NCI-H2227 treated with DMSO at 0.1 percent for 48 hours (cell line): Measurements from ENCODE around the gene HPCAL1.

Experiments
- DNase-seq: peaks from one replicate; lab custom pipeline; 2025; lab: John Stamatoyannopoulos, UW

The HPCAL1 gene

DNA sequence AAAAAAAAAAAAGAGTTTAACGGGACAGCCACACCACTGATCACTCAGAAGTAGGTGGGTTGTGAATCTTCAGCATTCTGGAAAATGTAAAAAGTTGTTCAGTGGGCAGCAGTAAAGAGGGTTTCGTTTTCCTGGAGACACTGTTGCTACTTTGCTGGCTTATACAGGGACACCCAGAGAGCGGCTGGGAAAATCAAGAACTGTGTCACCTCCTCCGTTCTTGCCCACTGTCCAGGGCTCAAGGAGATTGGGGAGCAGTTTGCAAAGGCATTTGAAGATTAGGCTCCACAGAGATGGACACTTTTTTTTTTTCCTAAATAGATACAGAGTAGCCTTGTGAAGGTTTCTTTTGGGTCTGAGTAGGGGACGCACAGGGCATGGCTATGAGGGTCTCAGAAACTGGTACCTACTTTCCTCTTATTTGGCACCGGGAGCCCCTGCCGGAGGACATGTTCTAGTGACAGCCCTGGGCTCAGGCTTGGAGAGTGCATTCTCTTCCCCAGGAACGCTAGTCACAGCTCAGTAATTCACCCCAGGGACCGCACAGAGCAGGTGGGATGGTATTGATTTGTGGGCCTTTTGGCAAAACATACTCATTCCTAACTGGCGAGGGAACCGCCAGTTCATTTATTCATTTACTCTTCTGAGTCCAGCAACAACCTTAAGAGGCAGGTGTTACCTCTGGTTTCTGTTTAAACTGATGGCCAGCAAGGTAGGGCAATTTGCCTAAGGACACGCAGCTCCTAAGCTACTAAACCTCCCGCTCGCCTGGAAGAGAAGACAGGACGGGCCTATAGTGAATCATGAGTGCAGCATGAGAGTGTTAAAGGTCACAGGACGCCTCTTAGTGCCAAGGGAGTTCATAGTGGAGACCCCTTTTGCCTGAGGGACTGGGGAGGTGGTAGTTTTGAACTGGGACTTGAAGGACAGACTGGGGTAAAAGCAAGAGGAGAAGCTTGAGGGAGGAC, 53.1 kb downstream of the HPCAL1 start:
- DNase-seq: no peak

DNA sequence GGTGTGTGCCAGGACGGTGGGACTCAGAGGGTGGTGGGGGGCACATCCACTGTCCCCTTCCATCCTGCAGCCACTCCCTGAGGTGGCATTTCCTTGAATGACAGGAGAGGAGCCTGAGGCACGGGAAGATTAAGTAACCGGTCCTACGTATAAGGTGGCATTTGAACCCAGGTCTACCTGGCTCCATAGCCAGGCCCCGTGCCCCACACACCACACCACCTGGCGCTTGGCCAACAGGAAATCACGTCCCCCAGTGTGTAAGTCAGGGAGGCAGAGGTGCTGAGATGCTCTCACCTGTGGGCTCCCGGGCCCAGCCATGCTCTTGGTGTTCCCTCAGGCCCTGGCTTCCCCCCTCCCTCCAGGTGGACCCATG, 53.7 kb downstream of the HPCAL1 start:
- no peak for DNase-seq

DNA sequence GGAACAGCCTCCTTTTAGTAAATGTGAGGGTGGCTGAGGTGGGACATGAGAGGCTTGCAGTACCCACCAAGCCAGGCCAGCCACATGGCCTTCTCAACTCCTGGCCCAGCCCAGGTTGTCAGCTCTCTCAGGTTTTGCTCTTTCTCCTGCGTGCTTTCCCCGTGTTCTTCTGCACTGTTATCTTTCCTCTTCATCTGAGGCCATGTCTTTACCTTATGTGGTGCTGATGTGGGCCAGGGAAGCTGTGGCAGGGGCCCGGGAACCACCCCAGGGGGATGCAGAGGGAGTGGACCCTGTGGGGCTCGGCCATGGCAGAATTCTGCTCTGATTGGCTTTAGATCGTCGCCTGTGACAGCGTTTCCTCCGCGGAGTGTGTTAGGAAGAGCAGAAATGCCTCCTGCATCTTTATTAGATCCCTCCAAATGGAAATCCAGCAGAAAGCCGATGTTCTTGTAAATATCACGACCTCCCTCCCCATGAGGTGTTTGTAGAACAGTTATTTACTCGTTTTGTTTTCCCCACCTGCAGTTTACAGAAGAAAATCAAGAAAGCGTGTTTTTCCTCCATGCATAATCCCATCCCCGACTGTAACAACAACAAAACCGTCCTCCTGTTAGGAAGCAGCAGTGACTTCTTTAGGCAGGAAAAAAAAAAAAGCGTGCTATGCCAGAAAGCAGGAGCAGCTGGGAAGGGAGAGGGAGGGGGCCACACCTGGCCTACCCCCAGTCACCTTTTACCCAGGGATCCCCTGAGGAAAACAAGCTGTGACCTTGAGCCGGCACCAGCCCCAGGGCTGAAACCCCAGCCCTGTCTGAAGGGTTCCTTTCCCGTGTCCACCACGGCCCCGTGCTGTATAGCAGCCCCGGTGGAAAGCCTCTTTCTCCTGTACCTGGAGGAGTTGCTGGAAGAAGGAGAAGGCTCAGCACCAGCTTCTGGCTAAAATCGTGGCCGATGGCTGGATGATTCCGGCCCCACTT, 54.8 kb downstream of the HPCAL1 start:
- no peak for DNase-seq

DNA sequence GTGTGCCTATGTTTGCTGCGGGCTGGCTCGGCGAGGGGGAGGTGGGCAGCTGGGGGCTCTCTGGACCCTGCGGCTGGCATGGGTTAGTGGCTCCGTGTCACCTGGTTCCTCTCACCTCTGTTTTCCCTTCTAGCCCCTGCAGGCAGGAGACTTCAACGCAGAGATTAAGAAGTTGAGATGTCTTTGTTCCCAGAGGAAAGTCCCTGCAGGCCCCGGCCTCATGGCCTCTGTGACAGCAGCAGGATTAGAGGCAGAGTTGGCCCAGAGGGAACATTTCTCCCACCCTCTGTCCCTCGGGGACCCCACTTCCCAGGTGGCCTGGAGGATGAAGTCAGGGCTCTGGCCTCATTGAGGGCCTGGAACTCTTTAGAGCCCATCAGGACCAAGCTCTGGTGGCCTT, 56.5 kb downstream of the HPCAL1 start:
- no peak for DNase-seq

DNA sequence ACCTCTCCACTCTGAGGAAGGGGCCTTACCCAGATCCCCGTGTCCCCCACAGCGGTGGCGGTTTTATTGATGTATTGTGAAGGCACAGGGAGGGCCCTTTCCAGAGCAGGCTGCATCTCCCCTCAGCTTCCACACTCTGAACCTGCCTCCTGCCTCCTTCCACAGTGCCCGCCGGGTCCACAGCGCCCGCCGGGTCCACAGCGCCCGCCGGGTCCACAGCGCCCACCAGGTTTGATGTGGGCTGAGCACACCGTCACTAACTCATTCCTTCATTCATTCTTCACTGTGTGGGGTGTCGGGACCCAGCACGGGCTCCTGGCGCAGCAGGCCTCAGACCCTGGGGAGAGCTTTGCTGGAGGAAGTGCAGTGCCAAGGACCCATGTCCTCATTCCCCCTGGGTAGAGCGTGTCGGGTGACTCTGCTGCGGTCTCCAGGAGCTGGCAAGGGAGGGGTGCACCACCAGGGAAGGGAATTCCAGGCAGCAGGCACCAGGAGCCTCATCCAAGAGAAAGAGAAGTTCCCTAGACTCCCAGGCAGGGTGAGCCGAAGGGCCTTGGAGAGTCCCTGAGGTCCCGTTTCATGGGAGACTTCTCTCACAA, 57.1 kb downstream of the HPCAL1 start:
- DNase-seq: no peak

DNA sequence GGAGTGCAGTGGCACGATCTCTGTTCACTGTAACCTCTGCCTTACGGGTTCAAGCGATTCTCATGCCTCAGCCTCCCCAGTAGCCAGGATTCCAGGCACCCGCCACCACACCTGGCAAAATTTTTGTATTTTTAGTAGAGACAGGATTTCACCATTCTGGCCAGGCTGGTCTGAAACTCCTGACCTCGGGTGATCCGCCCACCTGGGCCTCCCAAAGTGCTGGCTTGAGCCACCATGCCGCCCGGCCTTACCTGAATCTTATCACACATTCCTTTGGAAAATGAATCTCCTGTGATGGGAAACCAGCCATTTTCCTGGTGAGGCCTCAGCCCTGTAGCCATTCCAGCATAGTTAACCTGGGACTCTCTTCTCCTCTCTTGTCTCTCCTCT, 57.8 kb downstream of the HPCAL1 start:
- DNase-seq: no peak

DNA sequence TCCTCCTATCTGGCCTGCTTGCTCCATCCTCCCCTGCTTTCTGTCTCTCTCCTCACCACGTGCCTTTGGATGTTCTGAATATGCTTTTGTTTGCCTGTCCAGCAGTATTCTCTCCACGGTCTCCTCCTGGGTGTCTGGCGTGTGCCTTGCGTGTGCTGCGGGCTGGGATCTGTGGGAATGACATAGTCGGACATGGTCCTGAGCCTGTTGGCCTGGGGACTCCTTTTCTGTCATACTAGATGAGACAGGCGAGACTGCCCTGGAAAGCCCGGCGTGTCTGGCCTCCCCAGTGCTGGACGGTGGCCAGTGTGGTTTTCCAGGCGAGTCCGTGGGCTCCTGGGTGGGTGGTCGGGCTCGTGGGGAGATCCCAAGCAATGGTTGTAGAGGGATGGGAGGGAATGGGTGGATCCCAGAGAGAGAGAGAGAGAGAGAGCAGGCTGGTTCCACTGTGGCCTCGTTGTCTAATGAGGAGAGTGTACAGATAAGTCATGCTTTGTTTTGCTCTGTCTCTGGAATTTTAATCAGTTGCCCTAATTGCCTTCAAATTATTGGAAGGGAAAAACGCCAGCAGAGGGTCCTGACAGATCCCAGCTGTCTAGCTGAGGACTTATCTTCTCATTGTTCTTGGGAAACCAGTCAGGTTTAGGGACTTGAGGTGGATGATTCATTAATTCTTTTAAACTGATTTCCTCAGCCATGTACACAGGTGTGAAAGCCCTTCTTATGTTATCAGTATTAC, 58.3 kb downstream of the HPCAL1 start:
- DNase-seq: no peak

DNA sequence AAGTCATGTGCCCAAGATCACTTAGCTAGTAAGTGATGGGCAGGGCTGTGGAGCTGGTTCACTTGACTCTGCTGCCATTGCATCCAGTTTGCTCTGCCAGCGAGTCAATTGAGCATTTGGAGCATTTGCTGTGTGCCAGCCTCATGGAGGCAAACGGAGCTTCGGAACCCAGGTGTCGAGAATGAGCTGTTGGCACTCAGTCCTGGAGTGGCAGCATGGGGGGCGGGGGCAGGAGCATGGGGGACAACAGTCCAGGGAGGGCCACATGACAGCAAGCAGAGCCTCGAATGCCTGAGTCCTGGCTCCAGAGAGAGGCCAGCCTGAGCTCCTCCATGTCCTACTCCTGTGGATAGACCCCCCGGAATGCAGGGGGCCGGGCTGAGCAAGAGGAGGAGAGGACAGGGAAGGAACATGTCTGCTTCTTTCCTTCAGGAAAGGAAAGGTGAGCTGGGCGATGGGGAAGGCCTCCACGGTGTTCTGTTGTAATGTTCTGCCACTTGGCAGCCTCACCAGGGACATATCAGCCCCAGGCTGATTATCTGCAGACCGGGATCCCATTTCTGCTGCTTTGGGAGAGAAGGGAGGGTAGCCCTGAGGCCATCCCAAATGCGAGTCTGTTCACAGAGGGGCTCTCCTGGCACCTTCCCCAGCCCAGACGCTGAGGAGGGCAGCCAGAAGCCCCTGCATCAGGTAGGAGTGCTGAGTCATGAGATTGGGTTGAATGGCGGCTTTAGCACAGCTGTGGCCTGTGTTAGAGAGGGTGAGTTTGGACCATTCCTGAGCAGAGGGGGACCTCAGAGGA, 59.6 kb downstream of the HPCAL1 start:
- no peak for DNase-seq

DNA sequence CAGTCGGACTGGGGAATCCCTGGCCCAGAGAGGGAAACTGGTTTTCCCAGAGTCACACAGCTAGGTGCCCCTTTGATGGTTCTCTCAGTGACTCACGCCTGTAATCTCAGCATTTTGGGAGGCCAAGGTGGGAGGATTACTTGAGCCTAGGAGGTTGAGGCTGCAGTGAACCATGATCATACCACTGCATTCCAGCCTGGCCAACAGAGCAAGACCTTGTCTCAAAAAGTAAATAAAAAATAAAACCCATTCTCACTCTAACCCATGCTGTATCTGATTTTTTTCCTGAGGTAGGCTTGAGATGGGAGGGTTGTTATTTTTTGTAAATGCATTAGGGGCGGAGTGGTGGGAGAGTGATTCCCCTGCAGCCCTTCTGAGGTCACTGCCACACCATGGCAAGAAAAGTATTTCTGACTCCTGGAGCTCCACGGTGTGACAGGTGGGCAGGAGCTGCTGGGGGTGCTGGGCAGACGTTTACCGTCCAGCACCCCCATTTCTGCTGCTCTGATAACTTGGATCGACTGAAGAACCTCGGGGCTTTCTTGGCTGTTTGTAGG, 60.3 kb downstream of the HPCAL1 start:
- no peak for DNase-seq

DNA sequence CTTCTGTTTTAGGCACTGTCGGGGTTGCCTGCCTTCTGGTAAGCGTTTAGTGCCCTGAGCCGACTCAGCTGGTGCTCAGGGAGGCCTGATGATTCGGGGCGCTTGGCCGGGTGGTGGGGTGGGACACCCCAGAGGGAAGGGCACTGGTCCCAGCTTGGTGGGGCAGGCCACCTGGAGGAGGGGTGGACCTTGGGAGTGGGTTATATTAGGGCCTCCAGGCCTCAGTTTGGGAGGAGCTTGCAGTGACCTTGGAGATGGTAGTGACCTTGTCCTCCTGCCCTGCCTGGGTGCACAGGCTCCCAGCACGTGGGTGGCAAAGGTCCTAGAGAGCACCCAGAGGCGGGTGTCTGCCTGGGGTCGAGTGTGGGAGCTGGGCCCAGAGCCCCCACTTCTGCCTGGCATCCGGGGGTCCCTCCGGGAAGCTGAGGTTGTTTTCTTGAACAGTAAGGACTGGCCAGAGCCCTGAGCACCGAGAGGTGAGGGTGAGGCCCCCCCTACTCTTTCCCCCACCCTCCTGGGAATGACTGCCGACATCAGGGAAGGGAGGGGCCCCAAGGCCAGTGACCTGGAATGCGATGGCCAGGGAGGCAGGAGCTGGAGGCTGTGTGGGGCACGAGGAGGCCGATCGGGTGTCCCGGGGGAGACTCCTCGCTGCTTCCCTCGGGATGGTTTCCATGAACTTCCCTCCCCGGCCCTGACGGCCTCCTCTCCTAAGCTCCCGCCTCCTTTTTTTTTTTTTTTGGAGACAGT, 61.3 kb downstream of the HPCAL1 start:
- DNase-seq: no peak

DNA sequence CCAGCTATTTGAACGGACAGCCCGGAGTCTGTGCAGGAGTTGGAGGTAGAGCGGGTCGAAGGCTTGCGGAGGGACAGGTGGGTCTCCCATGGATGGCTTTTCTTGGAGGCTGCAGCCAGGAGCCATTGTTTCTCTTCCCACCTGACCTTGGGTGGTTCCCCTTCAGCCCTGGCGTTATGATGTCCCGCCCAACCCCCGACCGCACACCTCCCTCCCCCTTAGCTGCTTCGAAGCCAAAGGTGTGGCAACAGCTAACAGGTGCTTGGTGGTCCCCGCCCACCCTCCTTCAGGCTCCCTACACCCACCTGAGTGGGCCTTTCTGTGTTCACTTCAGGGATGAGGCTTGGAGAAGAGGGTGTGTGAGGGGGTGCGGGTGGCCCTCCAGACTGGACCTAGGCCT, 62.7 kb downstream of the HPCAL1 start:
- DNase-seq: no peak

DNA sequence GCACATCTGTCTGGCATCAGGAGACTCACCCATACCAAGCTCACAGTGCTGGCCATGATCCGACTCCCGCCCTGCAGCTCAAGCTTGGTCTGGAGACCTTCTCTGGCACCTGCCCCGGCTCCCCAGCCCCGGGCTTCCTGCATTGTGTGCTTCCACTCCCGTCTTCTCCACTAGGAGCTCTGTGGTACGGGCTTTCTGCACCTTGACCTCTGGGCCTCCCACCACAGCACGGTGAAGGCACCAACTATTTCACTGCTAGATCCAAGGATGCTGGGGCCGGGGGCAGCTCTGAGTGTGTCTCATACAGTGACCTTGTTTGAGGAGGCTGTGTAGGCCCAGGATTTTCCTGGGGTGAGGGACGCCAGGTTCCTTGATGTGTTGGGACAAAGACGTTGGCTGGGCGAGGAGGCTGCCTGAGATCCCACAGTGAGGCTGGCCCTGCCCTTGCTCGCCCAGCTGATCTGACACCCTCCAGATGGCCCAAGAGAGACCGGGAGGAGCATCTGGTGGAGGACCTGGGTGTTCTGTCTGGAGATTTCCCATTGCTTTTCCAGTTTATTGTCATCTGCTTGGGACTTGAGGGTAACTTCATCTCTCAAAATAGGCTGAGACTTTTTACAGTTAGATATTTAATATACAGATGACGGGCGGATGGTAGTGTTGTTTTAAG, 64.0 kb downstream of the HPCAL1 start:
- no peak for DNase-seq

DNA sequence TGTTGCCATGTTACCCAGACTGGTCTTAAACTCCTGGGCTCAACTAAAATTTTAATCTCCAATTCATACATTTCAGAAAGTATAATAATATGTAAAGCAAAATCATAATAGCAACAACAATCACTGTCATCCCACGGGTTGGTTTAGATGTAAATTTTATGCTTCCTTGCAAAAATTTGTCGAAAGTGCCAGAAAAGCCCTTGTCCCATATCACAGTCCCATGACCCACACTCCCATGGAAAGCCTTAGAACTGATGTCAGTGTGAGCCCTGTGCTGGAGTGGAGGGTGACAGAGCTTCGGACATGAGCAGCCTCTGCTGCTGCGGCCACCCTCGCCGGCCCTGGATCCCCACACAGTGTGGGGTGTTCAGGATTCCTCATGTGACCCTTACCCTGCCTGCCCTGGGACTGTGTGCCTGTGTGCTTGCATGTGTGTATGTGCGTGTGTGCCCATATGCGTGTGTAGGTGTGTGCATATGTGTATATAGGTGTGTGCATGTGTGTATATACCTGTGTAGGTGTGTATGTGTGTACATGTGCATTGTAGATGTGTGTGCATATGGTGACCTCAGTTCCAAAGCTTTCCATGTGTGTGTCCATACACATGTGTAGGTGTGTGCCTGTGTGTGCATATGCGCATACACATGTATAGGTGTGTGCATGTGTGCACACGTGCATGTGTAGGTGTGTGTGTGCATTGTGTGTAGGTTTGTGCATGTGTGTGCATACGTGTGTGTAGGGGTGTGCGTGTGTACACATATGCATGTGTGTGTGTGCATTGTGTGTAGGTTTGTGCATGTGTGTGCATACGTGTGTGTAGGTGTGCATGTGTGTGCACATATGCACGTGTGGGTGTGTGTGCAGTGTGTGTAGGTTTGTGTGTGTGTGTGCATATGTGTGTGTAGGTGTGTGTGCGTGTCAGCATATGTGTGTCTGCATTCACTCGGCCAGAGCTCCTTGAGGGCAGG, 65.1 kb downstream of the HPCAL1 start:
- DNase-seq: no peak

DNA sequence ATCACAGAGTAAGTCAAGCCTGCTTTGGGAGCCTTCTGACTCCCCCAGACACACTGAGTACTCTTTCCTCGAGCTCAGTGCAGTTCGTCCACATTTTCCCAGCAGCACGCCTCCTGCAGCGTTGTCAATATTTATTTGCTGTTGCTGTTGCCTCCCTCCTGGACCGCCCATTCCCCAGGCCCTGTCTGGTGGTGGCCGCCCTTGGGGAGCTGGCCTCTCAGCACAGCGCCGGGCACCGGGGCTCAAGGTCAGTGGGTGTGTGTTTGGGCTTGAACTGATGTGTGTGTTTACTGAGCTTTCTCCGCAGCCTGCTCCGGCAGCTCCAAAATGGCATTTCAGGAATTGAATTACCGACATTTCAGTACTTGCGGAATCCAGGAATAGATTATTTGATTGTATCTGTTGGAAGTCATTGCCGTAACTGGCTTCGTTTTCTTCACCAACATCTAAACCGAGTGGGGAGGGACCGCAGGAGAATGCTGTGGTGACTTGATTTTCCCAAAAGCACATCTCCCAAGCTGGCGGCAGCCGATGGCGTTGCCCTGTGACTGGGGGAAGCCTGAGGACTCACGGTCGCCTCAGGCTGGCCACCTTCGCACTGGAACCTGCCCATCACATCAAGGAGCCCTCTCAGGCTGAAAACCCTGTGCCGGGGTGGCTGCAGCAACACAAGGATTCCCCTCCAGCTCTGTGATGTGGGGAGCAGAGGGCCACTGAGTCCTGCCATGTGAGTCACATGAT, 66.0 kb downstream of the HPCAL1 start:
- no peak for DNase-seq

DNA sequence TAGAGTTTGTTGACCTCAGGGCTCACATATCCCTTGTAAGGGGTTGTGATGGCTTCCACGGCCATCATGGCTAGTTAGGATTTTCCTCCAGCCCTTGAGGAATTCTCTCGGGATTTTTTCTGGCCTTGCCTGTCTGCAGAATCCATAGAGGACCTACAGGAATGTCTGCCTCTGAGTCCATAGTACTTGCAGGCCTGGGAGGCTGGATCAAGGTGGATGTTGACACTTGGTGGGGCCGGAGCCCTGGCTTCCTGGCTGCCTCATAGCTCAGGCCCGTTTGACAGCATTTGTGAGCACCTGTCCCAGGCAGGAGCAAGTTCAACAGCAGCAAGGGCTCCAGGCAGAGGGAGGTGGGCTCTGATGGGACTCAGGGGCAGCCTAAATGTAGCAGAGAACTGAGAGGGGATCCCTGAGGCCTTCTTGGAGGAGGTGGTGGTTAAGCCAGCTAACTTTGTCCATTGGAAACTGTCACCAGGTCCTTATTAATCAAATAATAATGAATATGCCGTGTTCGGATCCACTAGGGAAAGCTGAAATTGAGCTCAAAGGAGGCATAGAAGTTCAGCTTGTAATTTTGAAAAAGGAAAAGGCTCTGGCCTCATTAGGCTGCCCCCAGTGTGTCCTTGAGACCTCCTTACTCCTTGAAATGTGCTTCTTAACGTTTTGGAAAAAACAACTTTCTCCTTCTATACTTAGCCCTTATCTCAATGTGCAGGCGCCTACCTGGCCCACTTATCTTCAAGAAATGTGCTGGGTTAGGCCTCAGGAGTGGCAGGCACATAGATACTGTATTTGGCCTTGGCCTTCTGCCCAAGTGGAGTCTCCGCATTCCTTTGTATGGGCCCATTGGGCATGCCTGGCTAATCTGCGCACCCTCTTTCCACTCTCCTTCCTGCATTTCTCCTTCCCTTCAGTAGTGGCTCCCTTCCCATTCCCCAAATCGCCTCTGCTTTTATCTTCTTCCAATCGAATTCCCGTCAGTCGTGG, 66.9 kb downstream of the HPCAL1 start:
- no peak for DNase-seq

DNA sequence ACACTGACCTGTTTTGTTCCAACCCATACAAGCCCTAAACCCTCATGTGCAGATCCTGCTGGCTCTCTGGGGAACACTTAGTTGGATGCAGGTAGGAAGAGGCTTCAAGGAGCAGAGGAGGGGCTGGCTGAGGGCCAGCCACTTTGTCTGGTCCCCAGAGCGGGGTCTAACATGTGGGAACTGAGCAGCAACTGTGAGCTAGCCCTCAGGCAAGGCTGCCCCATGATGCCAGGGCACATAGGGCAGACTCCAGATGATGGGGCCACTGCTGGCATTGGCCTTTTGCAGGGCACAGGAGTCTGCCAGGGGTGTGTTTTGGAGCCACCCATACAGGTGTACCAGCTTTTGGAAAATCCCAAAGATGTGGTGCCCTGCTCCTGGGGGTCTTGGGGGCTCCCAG, 67.7 kb downstream of the HPCAL1 start:
- no peak for DNase-seq
